Tibial nerve (tissue), 4 donors: Measurements from ENCODE around the gene ATP2A2. TPM values are rescaled to one million over a fixed set of nuclear protein-coding genes. Genes with fewer than 3 reads are reported as not detected.

ENCODE experiments used
- DNase-seq, 2 donors: peaks; one replicate each; pipeline ENCODE4 v3.0.0-alpha.2; 2019; ENCODE audit warnings: low spot score in 2 of 2
- H3K27ac ChIP-seq, 4 donors: fragments of 200-600 bp; sonication (generic) in 3 of 4; one replicate each; pipeline ENCODE4 v1.5.1; 2017 to 2019; ENCODE audit warnings: mild to moderate bottlenecking in 1 of 4
- H3K27me3 ChIP-seq, 2 donors: fragments of 200-600 bp; sonication (generic) in 1 of 2; one replicate each; pipeline versions ENCODE4 v1.5.1 to v1.6.0; 2017 to 2019
- H3K36me3 ChIP-seq, 3 donors: fragments of 200-600 bp; sonication (generic); one replicate each; pipeline ENCODE4 v1.5.1; 2018 to 2019
- H3K4me1 ChIP-seq, 4 donors: fragments of 200-600 bp; sonication (generic) in 3 of 4; one replicate each; pipeline ENCODE4 v1.5.1; 2017 to 2019
- H3K4me3 ChIP-seq, 4 donors: fragments of 200-600 bp; sonication (generic) in 3 of 4; one replicate each; pipeline ENCODE4 v1.5.1; 2017 to 2019; ENCODE audit warnings: mild to moderate bottlenecking in 1 of 4, moderate library complexity in 1 of 4
- H3K9me3 ChIP-seq, 4 donors: fragments of 200-600 bp; sonication (generic) in 3 of 4; one replicate each; pipeline ENCODE4 v1.5.1; 2017 to 2019
- CTCF ChIP-seq, 5 experiments: fragments of 200-600 bp in 3 of 5; fragments of 450-650 bp in 2 of 5; sonication (generic) in 3 of 5; IDR thresholded peaks; one replicate each; pipeline ENCODE4 v1.5.1; 2016 to 2019; ENCODE audit warnings: antibody characterized with exemption in 5 of 5, mild to moderate bottlenecking in 3 of 5, moderate library complexity in 2 of 5
- EP300 ChIP-seq, 2 donors: sonication (generic); formaldehyde crosslinking; IDR thresholded peaks; one replicate each; pipeline ENCODE4 v1.6.1; 2017; ENCODE audit warnings: antibody characterized with exemption in 2 of 2, mild to moderate bottlenecking in 1 of 2
- POLR2A ChIP-seq, 2 donors: fragments of 450-650 bp; IDR thresholded peaks; one replicate each; pipeline ENCODE4 v1.6.1; 2017; ENCODE audit warnings: antibody characterized with exemption in 2 of 2, mild to moderate bottlenecking in 2 of 2, moderate library complexity in 2 of 2
- WGBS, 2 donors: methylation state at CpG; one replicate each; pipeline ENCODE4 v1.1.5; 2018; 5-methylcytosine and 5-hydroxymethylcytosine counted together
- total RNA-seq, 4 donors: library from RNA; depleted of rRNA; stranded (reverse); fragments of >200 nt; gene quantifications; one replicate each; pipeline ENCODE4 v1.1.0, GENCODE V29; 2016

Gene ATP2A2
- total RNA-seq, 4 donors from 2014 or later: 77.8 to 106 (median 90.1) TPM

DNA sequence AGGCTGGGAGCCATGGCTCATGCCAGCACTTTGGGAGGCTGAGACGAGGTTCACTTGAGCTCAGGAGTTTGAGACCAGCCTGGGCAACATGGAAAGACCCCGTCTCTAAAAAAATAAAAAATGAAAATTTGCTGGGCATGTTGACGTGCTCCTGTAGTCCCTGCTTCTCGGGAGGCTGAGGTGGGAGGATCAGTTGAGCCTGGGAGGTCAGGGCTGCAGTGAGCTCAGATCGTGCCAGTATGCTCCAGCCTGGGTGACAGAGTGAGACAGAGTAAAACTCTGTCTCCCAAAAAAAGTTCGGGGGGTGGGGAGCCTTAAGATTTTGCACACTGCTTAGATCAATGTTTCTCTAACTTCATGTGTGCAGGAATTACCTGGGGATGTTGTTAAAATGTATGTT, 30.9 kb downstream of the ATP2A2 start:
- no peak overlapping the region for H3K4me3 ChIP-seq
- peaks cover 0 to 17% (median 7%) of the 10 kb centered on the region in 4 donors for H3K4me1 ChIP-seq
- 95 to 97% methylated on average over 6 of the region's 6 CpGs for WGBS, 2 donors
- H3K36me3 ChIP-seq: peaks cover 0 to 10% (median 0%) of the 10 kb centered on the region in 3 donors
- TF ChIP-seq POLR2A (IDR thresholded peaks at IDR 0.05): no peak
- TF ChIP-seq EP300 (IDR thresholded peaks at IDR 0.05): no peak
- no peak for TF ChIP-seq CTCF (IDR thresholded peaks at IDR 0.05)
- H3K27me3 ChIP-seq: no peaks in the 10 kb centered on the region
- no peak overlapping the region for H3K27ac ChIP-seq
- no peaks in the 10 kb centered on the region for H3K9me3 ChIP-seq
- DNase-seq: no peak

DNA sequence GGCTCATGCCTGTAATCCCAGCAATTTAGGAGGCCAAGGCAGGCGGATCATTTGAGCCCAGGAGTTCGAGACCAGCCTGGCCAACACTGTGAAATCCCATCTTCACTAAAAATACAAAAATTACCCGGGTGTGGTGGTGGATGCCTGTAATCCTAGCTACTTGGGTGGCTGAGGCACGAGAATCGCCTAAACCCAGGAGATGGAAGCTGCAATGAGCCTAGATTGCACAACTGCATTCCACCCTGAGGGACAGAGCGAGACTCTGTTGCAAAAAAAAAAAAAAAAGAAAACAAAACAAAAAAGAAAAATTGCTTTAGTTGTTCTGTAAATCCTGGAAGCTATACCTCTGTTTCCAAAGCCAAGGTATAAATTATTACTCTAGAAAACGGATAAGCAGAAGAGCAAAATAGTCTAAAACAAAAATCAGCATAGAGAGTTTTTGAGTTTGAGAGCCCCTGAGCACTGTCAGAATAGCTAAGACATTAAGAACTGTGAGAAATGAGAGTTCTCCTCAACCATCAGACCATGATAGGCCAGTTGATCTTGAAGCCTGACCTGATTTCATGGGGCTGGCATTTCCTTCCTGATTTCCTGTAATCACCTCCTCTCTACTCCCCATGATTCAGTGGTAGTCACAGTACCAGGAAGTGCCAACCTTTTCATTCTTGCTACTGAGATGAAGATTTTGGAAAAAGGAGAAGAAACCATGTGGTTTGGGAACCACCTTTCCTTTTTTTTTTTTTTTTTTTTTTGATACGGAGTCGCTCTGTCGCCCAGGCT, 31.7 kb downstream of the ATP2A2 start:
- WGBS, 2 donors: 81 to 84% methylated on average over 10 of the region's 10 CpGs

GRCh38 chr12:110314308-110314707, 33.3 kb downstream of the ATP2A2 start:
- H3K27ac ChIP-seq: no peak overlapping the region
- no peak for DNase-seq

More for the DNA sequence above, 31.7 kb downstream of the ATP2A2 start:
- TF ChIP-seq CTCF (IDR thresholded peaks at IDR 0.05) (no peak), POLR2A (IDR thresholded peaks at IDR 0.05) (no peak), EP300 (IDR thresholded peaks at IDR 0.05) (no peak)
- Histone ChIP-seq H3K4me1 (peaks cover 0 to 26% (median 14%) of the 10 kb centered on the region in 4 donors), H3K27ac (peak overlapping the region in 1 of 4 donors; percentile 15), H3K27me3 (no peaks in the 10 kb centered on the region), H3K36me3 (peaks cover 0 to 1% (median 0%) of the 10 kb centered on the region in 3 donors), H3K9me3 (no peaks in the 10 kb centered on the region), H3K4me3 (no peak overlapping the region)
- no peak for DNase-seq

GRCh38 chr12:110316861-110317260, 35.8 kb downstream of the ATP2A2 start:
- no peaks in the 10 kb centered on the region for H3K9me3 ChIP-seq
- peak overlapping the region in 2 of 4 donors; percentile 59 to 72 for H3K27ac ChIP-seq
- no peaks in the 10 kb centered on the region for H3K27me3 ChIP-seq
- peaks cover 0 to 36% (median 15%) of the 10 kb centered on the region in 4 donors for H3K4me1 ChIP-seq
- H3K36me3 ChIP-seq: peaks cover 0 to 12% (median 0%) of the 10 kb centered on the region in 3 donors
- TF ChIP-seq CTCF (IDR thresholded peaks at IDR 0.05): no peak
- TF ChIP-seq POLR2A (IDR thresholded peaks at IDR 0.05): no peak
- TF ChIP-seq EP300 (IDR thresholded peaks at IDR 0.05): no peak
- 9 to 16% methylated on average over 4 of the region's 4 CpGs for WGBS, 2 donors
- no peak for DNase-seq
- no peak overlapping the region for H3K4me3 ChIP-seq

More at GRCh38 chr12:110314308-110314707, 33.3 kb downstream of the ATP2A2 start:
- WGBS, 2 donors: 68 to 75% methylated on average over 2 of the region's 2 CpGs
- H3K27me3 ChIP-seq: no peaks in the 10 kb centered on the region
- no peaks in the 10 kb centered on the region for H3K9me3 ChIP-seq
- no peak overlapping the region for H3K4me3 ChIP-seq
- H3K36me3 ChIP-seq: peaks cover 0 to 6% (median 0%) of the 10 kb centered on the region in 3 donors
- TF ChIP-seq CTCF (IDR thresholded peaks at IDR 0.05): no peak
- no peak for TF ChIP-seq POLR2A (IDR thresholded peaks at IDR 0.05)
- no peak for TF ChIP-seq EP300 (IDR thresholded peaks at IDR 0.05)
- peaks cover 0 to 30% (median 15%) of the 10 kb centered on the region in 4 donors for H3K4me1 ChIP-seq

DNA sequence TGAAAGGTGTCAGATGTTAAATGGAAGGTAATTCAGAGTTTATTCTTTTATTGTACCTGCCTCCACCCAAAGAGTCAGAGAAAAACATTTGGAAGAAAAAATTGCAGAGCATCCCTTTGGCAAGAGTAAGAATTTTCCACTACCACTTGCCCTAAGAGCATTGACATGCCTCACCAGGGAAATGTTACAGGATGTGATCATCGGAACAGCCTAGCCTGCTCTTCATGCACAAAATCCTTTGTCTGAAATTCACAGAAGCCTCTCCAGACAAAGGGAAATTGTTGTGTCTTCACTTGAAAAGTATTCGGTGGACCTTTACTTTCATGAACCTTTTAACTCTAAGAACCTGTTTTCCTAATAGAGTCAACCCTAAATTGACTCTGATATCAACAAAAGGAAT, 36.9 kb downstream of the ATP2A2 start:
- no peak for DNase-seq
- Histone ChIP-seq H3K27me3 (no peaks in the 10 kb centered on the region), H3K27ac (peak overlapping the region in 1 of 4 donors; percentile 72), H3K4me3 (no peak overlapping the region), H3K9me3 (no peaks in the 10 kb centered on the region), H3K4me1 (peaks cover 0 to 33% (median 15%) of the 10 kb centered on the region in 4 donors), H3K36me3 (peaks cover 0 to 13% (median 0%) of the 10 kb centered on the region in 3 donors)
- TF ChIP-seq POLR2A (IDR thresholded peaks at IDR 0.05) (no peak), EP300 (IDR thresholded peaks at IDR 0.05) (no peak), CTCF (IDR thresholded peaks at IDR 0.05) (no peak)
- 16 to 22% methylated on average over 2 of the region's 2 CpGs for WGBS, 2 donors
